ENCODE results near the gene PEAK1.
"Not testable (repeated sequence)": the region's sequence is repeated elsewhere in the genome, so short reads cannot be mapped to it uniquely, and the experiment has no call there.

Gene PEAK1

DNA sequence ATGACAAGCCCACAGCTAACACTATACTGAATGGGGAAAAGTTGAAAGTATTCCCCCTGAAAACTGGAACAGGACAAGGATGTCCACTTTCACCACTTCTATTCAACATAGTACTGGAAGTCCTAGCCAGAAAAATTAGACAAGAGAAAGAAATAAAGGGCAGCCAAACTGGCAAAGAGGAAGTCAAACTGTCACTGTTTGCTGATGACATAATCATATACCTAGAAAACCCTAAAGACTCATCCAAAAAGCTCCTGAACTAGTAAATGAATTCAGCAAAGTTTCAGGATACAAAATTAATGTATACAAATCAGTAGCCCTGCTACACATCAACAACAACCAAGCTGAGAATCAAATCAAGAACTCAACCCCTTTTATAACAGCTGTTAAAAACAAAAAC lies 146.8 kb downstream of the PEAK1 start:
- H3K4me1 ChIP-seq (ENCODE audit: control insufficient read depth, insufficient read depth, low read depth, low read length); H3K27ac ChIP-seq (ENCODE audit: low read length, poor library complexity, severe bottlenecking); H3K4ac ChIP-seq (ENCODE audit: low read depth in 1 of 2, low read length in 2 of 2); H2BK12ac ChIP-seq (ENCODE audit: low read length in 2 of 2); H3K9ac ChIP-seq (ENCODE audit: low read length); H4K91ac ChIP-seq (ENCODE audit: low read length); H3K4me3 ChIP-seq (ENCODE audit: insufficient read depth in 1 of 2, low read depth in 1 of 2, low read length in 2 of 2); H2BK15ac ChIP-seq (ENCODE audit: low read depth, poor library complexity, severe bottlenecking); DNase-seq; H4K8ac ChIP-seq (ENCODE audit: low read length); H2BK120ac ChIP-seq (ENCODE audit: low read depth, low read length); H2BK5ac ChIP-seq (ENCODE audit: low read depth, low read length, poor library complexity, severe bottlenecking); H3K14ac ChIP-seq (ENCODE audit: low read length in 2 of 2); H2AFZ ChIP-seq (ENCODE audit: low read depth, low read length); H3K23ac ChIP-seq (ENCODE audit: low read length in 2 of 2); H3K9me3 ChIP-seq (ENCODE audit: control insufficient read depth, low read length); H3K27me3 ChIP-seq (ENCODE audit: control insufficient read depth in 1 of 2, insufficient read depth in 1 of 2, low read length in 2 of 2); H2AK5ac ChIP-seq (ENCODE audit: low read length, severe bottlenecking); H3K79me1 ChIP-seq (replicated peaks; ENCODE audit: low read length, poor library complexity, severe bottlenecking); H3K18ac ChIP-seq (ENCODE audit: low read depth in 1 of 2, low read length in 2 of 2); H3K4me2 ChIP-seq (ENCODE audit: low read length, poor library complexity, severe bottlenecking): not testable (repeated sequence)
- peaks cover 0 to 36% of the 10 kb centered on the region in 2 experiments for H3K36me3 ChIP-seq (ENCODE audit: control insufficient read depth in 1 of 2, insufficient read depth in 2 of 2, low read depth in 1 of 2, low read length in 2 of 2)

DNA sequence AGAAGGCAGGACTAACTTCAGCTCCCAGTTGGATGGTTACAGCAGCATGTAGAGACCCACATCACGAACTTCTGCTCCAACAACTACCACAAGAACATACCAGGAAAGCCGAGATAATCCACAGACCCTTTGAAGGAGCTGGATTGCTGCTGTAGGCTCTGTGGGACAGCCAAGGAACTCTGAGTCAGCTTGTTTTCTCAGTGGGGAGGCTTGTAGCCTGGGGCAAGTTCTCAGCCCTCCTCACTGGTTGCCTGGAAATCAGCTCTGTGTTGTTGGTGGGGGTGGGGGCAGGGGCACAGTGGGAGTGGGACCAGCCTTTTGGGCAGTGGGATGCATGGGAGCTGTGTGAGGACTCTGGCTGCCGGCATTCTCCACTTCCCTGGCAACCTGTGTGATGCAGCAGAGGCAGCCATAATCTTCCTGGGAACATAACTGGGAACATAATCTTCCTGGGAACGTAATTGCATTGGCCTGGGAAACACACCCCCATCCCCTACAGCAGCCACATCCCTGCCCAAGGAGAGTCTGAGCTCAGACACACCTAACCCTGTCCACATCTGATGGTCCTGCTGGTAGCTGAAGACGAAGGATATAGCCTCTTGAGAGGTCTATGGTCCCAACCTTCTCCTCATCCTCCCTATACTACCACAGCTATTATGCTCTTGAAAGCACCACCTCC lies 153.1 kb downstream of the PEAK1 start:
- DNase-seq, result peak; percentile 59
- Histone ChIP-seq H3K4me3 (ENCODE audit: insufficient read depth in 1 of 2, low read depth in 1 of 2, low read length in 2 of 2) (no peak overlapping the region), H2BK15ac (ENCODE audit: low read depth, poor library complexity, severe bottlenecking) (no peak overlapping the region), H2BK120ac (ENCODE audit: low read depth, low read length) (no peak overlapping the region), H2AK5ac (ENCODE audit: low read length, severe bottlenecking) (no peak overlapping the region), H2AFZ (ENCODE audit: low read depth, low read length) (no peak overlapping the region), H4K91ac (ENCODE audit: low read length) (no peak overlapping the region), H3K27me3 (ENCODE audit: control insufficient read depth in 1 of 2, insufficient read depth in 1 of 2, low read length in 2 of 2) (no peaks in the 10 kb centered on the region), H3K9me3 (ENCODE audit: control insufficient read depth, low read length) (no peaks in the 10 kb centered on the region), H3K4me1 (ENCODE audit: control insufficient read depth, insufficient read depth, low read depth, low read length) (peaks cover 3% of the 10 kb centered on the region), H3K4me2 (ENCODE audit: low read length, poor library complexity, severe bottlenecking) (no peak overlapping the region), H4K8ac (ENCODE audit: low read length) (no peak overlapping the region), H2BK12ac (ENCODE audit: low read length in 2 of 2) (no peak overlapping the region), H3K23ac (ENCODE audit: low read length in 2 of 2) (no peak overlapping the region), H3K18ac (ENCODE audit: low read depth in 1 of 2, low read length in 2 of 2) (no peak overlapping the region), H3K4ac (ENCODE audit: low read depth in 1 of 2, low read length in 2 of 2) (no peak overlapping the region), H2BK5ac (ENCODE audit: low read depth, low read length, poor library complexity, severe bottlenecking) (no peak overlapping the region), H3K36me3 (ENCODE audit: control insufficient read depth in 1 of 2, insufficient read depth in 2 of 2, low read depth in 1 of 2, low read length in 2 of 2) (peaks cover 0 to 8% of the 10 kb centered on the region in 2 experiments), H3K14ac (ENCODE audit: low read length in 2 of 2) (no peak overlapping the region), H3K79me1 (replicated peaks; ENCODE audit: low read length, poor library complexity, severe bottlenecking) (peaks cover 3% of the 10 kb centered on the region), H3K27ac (ENCODE audit: low read length, poor library complexity, severe bottlenecking) (no peak overlapping the region), H3K9ac (ENCODE audit: low read length) (no peak overlapping the region)
- WGBS, result 83% methylated on average over 5 of the region's 5 CpGs

DNA sequence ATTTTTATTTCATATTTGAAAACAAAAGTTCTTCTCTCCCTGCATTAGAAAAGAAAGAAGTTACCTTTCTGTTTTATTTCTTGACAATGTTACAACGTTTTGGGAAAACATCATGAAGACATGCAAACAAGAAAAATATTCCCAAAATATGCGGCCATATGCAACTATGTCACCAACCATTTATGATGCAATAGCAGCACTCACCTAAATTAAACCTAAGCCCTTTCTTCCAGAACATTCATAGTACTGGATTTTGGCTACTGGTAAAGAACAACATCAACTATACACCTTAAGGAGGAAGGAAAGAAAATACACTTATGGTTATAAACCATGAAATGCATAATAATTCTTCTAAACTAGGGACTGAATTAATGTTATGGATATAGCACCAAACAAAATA lies 164.5 kb downstream of the PEAK1 start:
- Histone ChIP-seq H2AFZ (ENCODE audit: low read depth, low read length) (no peak overlapping the region), H4K91ac (ENCODE audit: low read length) (no peak overlapping the region), H3K36me3 (ENCODE audit: control insufficient read depth in 1 of 2, insufficient read depth in 2 of 2, low read depth in 1 of 2, low read length in 2 of 2) (peaks cover 0 to 27% of the 10 kb centered on the region in 2 experiments), H3K4me2 (ENCODE audit: low read length, poor library complexity, severe bottlenecking) (no peak overlapping the region), H3K4me3 (ENCODE audit: insufficient read depth in 1 of 2, low read depth in 1 of 2, low read length in 2 of 2) (no peak overlapping the region), H3K9ac (ENCODE audit: low read length) (no peak overlapping the region), H3K27me3 (ENCODE audit: control insufficient read depth in 1 of 2, insufficient read depth in 1 of 2, low read length in 2 of 2) (no peaks in the 10 kb centered on the region), H3K4ac (ENCODE audit: low read depth in 1 of 2, low read length in 2 of 2) (no peak overlapping the region), H3K9me3 (ENCODE audit: control insufficient read depth, low read length) (no peaks in the 10 kb centered on the region), H3K18ac (ENCODE audit: low read depth in 1 of 2, low read length in 2 of 2) (no peak overlapping the region), H4K8ac (ENCODE audit: low read length) (no peak overlapping the region), H3K4me1 (ENCODE audit: control insufficient read depth, insufficient read depth, low read depth, low read length) (no peaks in the 10 kb centered on the region), H2BK12ac (ENCODE audit: low read length in 2 of 2) (no peak overlapping the region), H2BK5ac (ENCODE audit: low read depth, low read length, poor library complexity, severe bottlenecking) (no peak overlapping the region), H3K14ac (ENCODE audit: low read length in 2 of 2) (no peak overlapping the region), H2BK15ac (ENCODE audit: low read depth, poor library complexity, severe bottlenecking) (no peak overlapping the region), H2AK5ac (ENCODE audit: low read length, severe bottlenecking) (no peak overlapping the region), H3K23ac (ENCODE audit: low read length in 2 of 2) (no peak overlapping the region), H2BK120ac (ENCODE audit: low read depth, low read length) (no peak overlapping the region), H3K79me1 (replicated peaks; ENCODE audit: low read length, poor library complexity, severe bottlenecking) (peaks cover 5% of the 10 kb centered on the region), H3K27ac (ENCODE audit: low read length, poor library complexity, severe bottlenecking) (no peak overlapping the region)
- 80% methylated on average over 2 of the region's 2 CpGs for WGBS
- DNase-seq, result no peak

GRCh38 chr15:77251662-77252061 lies 168.2 kb downstream of the PEAK1 start:
- Histone ChIP-seq H3K4me1 (ENCODE audit: control insufficient read depth, insufficient read depth, low read depth, low read length) (no peaks in the 10 kb centered on the region), H3K4ac (ENCODE audit: low read depth in 1 of 2, low read length in 2 of 2) (no peak overlapping the region), H2BK12ac (ENCODE audit: low read length in 2 of 2) (no peak overlapping the region), H3K14ac (ENCODE audit: low read length in 2 of 2) (no peak overlapping the region), H3K9me3 (ENCODE audit: control insufficient read depth, low read length) (no peaks in the 10 kb centered on the region), H4K8ac (ENCODE audit: low read length) (no peak overlapping the region), H3K27me3 (ENCODE audit: control insufficient read depth in 1 of 2, insufficient read depth in 1 of 2, low read length in 2 of 2) (no peaks in the 10 kb centered on the region), H2BK5ac (ENCODE audit: low read depth, low read length, poor library complexity, severe bottlenecking) (no peak overlapping the region), H4K91ac (ENCODE audit: low read length) (no peak overlapping the region), H3K4me3 (ENCODE audit: insufficient read depth in 1 of 2, low read depth in 1 of 2, low read length in 2 of 2) (no peak overlapping the region), H3K36me3 (ENCODE audit: control insufficient read depth in 1 of 2, insufficient read depth in 2 of 2, low read depth in 1 of 2, low read length in 2 of 2) (peaks cover 3 to 45% of the 10 kb centered on the region in 2 experiments), H3K4me2 (ENCODE audit: low read length, poor library complexity, severe bottlenecking) (no peak overlapping the region), H2AK5ac (ENCODE audit: low read length, severe bottlenecking) (no peak overlapping the region), H3K18ac (ENCODE audit: low read depth in 1 of 2, low read length in 2 of 2) (no peak overlapping the region), H3K23ac (ENCODE audit: low read length in 2 of 2) (no peak overlapping the region), H3K27ac (ENCODE audit: low read length, poor library complexity, severe bottlenecking) (no peak overlapping the region), H2AFZ (ENCODE audit: low read depth, low read length) (no peak overlapping the region), H3K9ac (ENCODE audit: low read length) (no peak overlapping the region), H2BK15ac (ENCODE audit: low read depth, poor library complexity, severe bottlenecking) (no peak overlapping the region), H3K79me1 (replicated peaks; ENCODE audit: low read length, poor library complexity, severe bottlenecking) (peaks cover 2% of the 10 kb centered on the region), H2BK120ac (ENCODE audit: low read depth, low read length) (no peak overlapping the region)
- 100% methylated on average over 1 of the region's 2 CpGs for WGBS
- peak; percentile 23 for DNase-seq

Data from mesenchymal stem cell (in vitro differentiated cells and primary cell).